AG08396 (cell line): Measurements from ENCODE around the gene LDLRAP1.
"Not testable (repeated sequence)": the region's sequence is repeated elsewhere in the genome, so short reads cannot be mapped to it uniquely, and the experiment has no call there.

Experiments
- DNase-seq: peaks from one replicate; pipeline ENCODE4 v3.0.0; 2012; ENCODE audit warnings: low spot score, mixed read lengths

The LDLRAP1 gene, protein sequence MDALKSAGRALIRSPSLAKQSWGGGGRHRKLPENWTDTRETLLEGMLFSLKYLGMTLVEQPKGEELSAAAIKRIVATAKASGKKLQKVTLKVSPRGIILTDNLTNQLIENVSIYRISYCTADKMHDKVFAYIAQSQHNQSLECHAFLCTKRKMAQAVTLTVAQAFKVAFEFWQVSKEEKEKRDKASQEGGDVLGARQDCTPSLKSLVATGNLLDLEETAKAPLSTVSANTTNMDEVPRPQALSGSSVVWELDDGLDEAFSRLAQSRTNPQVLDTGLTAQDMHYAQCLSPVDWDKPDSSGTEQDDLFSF

DNA sequence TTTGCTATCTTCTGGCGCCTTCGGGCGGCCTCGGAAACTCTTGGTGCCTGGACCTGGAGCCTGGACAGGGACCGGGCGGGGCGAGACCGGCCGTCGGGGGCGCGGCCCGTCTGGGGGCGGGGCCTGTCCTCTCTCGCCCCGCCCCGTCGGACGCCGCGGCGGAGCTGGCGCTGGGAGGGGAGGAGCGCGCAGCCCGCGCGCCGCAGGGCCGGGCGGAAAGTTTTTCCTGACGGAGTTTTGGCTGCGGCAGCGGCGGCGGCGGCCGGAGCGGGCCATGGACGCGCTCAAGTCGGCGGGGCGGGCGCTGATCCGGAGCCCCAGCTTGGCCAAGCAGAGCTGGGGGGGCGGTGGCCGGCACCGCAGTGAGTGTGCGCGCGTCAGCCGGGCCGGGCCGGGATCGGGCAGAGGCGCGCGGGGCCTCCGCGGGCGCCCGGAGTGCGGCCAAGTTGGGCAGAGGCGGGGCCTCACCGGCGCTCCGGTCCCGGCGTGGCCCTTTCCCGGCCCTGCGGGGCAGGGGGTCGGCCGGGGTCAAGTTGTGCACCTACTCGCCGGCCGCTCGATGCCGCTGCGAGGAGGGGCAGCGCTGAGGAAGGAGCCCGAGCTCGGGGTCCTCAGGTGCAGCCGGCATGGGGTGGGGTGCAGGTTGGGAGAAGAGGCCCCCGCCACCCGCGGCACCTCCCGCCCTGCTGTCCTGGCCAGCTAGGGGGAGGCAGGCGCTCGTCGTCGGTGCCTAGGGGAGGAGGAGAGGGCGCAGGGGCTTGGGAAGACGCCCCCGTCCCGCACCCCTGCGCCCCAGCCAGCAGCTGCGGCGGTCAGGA is at the start of gene LDLRAP1:
Gene LDLRAP1 (plus strand): TSS at position 182 of the 818 bp plus-strand sequence. CDS start 93 bp downstream, at position 275.
- peak; percentile 96 for DNase-seq

DNA sequence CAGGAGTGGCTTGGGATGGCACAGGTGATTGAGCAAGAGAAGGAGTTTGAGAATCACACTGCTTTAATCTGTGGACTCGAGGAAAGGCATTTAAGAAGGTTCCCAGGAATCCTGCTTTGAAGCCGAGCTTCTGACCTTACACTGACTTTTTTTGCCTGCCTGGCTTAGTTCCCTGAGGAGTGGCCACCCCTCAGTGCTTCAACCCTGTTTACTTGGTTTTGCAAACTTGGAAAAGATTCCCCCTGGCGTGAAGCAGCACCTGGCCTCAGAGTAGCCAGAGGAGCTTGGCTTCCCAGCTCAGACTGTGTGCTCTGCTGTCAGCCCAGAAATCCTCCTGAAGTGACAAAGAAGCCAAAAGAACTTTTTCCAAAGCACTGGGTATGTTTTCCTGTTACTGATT is 48.5 kb upstream of the LDLRAP1 start:
- no peak for DNase-seq

DNA sequence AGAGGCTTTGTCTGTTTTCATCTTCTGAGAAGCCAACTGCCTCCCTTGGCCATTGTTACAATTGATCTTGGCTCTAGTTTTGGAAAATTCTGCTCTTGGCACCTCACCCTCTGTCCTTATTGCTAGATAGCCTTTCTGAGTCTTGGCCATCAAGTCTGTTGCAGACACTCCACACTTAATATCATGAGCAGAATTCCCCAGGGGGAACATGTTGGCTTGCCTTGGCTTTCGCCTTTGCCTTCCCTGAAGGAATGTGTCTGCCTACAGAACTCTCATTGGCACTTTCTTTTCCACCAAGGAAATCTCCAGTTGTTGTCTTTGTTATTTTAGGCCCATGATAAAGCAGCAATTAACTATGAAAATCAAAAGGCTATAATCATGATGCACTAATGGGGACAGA is 42.7 kb upstream of the LDLRAP1 start:
- DNase-seq = no peak

- DNase-seq = no peak
Measured at GRCh38 chr1:25501235-25502058, 42.0 kb upstream of the LDLRAP1 start.

DNA sequence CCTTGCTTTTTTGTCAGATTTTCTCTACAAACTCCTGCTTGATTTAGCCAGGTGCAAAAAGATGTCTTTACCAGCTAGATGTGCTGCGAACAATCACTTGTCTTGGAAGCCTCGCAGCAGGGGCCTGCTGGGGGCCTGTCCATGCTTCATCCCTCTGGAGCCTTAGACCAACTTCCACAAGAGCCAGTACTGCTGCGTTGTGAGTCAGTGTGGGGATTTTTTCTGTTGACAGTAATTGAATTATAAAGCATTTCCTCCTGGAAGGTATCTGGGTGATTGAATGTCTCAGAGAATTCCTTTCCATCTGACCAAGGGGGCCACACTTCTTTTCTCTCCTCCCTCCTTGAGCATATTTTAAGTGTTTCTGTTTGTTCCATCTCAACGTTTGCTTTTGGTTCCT is 40.4 kb upstream of the LDLRAP1 start:
- DNase-seq = no peak

DNA sequence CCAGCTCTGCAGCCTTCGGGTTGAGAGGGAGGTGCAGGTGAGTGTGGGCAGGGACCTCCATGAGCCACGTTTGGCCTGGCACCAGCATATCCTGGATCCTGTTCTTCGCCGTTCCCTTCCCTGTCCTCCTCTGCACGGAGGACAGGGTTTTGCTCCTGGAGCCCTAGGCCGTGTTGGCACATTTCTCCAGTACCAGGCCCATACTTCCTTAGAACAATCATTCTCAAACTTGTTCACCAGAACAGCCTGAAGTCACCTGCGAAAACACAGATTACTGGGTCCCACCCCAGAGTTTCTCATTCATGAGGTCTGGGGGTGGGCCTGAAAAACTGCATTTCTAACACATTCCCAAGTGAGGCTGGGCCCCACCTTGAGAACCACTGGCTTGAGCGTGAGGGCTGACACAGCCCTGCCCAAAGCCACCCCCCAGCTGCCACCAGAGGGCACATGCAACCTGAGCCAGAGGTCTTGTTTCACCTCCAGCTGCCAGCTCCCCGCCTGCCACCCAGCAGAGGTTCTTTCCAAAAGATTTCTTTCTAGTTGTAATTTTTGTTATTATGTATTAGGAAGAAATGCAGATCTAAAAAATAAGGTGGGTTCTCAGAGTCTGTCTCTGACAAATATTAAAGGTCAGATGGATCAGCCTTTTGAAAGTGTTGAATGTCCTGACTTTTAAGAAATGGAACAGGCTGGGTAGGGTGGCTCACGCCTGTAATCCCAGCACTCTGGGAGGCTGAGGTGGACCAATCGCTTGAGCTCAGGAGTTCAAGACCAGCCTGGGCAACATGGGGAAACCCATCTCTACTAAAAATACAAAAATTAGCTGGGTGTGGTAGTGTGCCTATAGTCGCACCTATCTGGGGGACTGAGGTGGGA is 39.6 kb upstream of the LDLRAP1 start:
- no peak for DNase-seq

GRCh38 chr1:25504706-25505595 is 38.5 kb upstream of the LDLRAP1 start:
- no peak for DNase-seq

GRCh38 chr1:25505656-25506385 is 37.6 kb upstream of the LDLRAP1 start:
- no peak for DNase-seq

GRCh38 chr1:25506566-25507463 is 36.6 kb upstream of the LDLRAP1 start:
- DNase-seq = not testable (repeated sequence)

- no peak for DNase-seq
Measured at GRCh38 chr1:25513666-25514065, 29.7 kb upstream of the LDLRAP1 start.

- DNase-seq = no peak
Measured at GRCh38 chr1:25515033-25515432, 28.4 kb upstream of the LDLRAP1 start.

- DNase-seq = no peak
Measured at GRCh38 chr1:25516686-25517085, 26.7 kb upstream of the LDLRAP1 start.

- DNase-seq = no peak
Measured at GRCh38 chr1:25517476-25518394, 25.7 kb upstream of the LDLRAP1 start.

DNA sequence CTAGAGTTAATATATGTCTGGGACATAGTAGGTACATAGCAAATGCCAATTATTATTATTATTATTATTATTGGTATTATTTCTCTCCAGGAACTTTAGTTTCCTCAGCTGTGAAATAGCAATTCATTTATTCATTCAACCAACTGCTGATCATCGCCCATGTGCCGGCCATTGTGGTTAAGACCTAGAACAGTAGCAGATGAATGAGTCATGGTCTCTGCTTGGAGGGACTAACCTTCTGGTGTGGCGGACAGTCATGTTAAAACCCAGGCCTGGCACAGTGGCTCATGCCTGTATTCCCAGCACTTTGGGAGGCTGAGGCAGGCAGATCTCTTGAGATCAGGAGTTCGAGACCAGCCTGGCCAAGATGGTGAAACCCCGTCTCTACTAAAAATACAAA is 23.8 kb upstream of the LDLRAP1 start:
- DNase-seq = peak; percentile 76

- DNase-seq = peak; percentile 72
Measured at GRCh38 chr1:25520446-25521061, 22.9 kb upstream of the LDLRAP1 start.

DNA sequence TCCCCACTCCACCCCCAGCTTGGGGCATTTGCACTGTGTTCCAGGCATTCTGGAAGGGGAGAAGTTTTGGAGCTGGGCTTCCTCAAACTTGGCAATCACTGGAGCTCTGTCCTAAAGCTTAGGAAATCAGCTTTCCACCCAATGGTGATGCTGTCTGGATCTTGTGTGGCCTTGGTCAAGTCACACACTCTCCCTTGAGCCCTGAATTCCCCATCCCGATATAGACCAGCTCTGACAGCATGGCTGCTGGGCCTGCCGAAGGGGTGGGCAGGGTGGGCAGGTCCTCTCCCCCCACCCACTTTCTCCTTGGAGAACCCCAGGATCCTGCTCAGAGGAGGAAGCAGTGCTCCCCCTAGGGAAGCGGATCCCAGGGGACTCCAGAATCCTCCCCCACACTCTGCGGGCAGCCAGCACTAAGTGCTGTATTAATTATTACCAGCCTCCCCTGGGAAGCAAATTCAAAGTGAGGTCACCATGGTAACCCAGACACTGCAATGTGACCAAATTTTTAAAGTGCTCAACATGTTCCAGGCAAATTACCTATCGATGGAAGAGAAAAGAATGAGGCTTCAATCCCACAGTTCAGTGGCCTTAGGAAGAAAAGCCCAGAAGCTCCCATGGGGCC is 21.3 kb upstream of the LDLRAP1 start:
- no peak for DNase-seq

GRCh38 chr1:25523542-25523941 is 19.9 kb upstream of the LDLRAP1 start:
- DNase-seq = no peak
